GM12891 (cell line): Measurements from ENCODE around the gene SYNPO2.

ENCODE experiments used
- DNase-seq: peaks from one replicate; pipeline ENCODE4 v3.0.0; 2011; ENCODE audit warnings: low spot score; ENCODE audit not compliant: insufficient read length
- FAIRE-seq: peaks from 2 replicates; lab custom pipeline; 2011; peaks lifted over from hg19 to GRCh38; lab: Jason Lieb, UNC
- PAX5 ChIP-seq: IDR thresholded peaks from 2 replicates; pipeline ENCODE4 v1.6.1; 2011; ENCODE audit warnings: low read length, moderate library complexity, mild to moderate bottlenecking; ENCODE audit not compliant: insufficient read depth, severe bottlenecking
- POLR2A ChIP-seq: IDR thresholded peaks from 2 replicates; pipeline ENCODE4 v1.6.1; 2011; ENCODE audit warnings: low read depth, low read length, control low read depth
- POLR2AphosphoS5 ChIP-seq: IDR thresholded peaks from 2 replicates; pipeline ENCODE4 v1.6.1; 2011; ENCODE audit warnings: low read depth, low read length, control low read depth
- POU2F2 ChIP-seq: IDR thresholded peaks from 2 replicates; pipeline ENCODE4 v1.6.1; 2011; ENCODE audit warnings: low read depth, mild to moderate bottlenecking, control low read depth, low read length, moderate library complexity
- SPI1 ChIP-seq: IDR thresholded peaks from 2 replicates; pipeline ENCODE4 v1.6.1; 2011; ENCODE audit warnings: low read depth, low read length, control low read depth
- TAF1 ChIP-seq: IDR thresholded peaks from 2 replicates; pipeline ENCODE4 v1.6.1; 2011; ENCODE audit warnings: low read depth, low read length, control low read depth

SYNPO2 gene

DNA sequence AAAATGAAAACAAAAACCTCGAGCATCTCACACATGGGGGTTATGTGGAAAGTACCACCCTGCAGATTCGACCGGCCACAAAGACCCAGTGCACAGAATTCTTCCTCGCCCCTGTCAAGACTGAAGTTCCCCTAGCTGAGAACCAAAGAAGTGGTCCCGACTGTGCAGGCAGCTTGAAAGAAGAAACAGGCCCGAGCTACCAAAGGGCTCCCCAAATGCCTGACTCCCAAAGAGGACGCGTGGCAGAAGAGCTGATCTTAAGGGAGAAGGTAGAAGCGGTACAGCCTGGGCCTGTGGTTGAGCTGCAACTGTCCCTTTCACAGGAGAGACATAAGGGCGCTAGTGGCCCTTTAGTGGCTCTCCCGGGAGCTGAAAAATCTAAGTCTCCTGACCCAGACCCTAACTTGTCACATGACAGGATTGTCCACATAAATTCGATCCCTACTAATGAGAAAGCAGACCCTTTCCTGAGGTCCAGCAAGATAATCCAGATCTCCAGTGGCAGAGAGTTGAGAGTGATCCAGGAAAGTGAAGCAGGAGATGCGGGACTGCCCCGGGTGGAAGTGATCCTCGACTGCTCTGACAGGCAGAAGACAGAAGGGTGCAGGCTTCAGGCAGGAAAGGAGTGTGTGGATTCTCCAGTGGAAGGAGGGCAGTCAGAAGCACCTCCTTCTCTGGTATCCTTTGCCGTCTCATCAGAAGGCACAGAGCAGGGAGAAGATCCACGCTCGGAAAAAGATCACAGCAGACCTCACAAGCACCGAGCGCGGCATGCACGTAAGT is 138.2 kb downstream of the SYNPO2 start:
- DNase-seq (no peak), FAIRE-seq (no peak)
- no peak for TF ChIP-seq POLR2AphosphoS5
- no peak for TF ChIP-seq TAF1
- TF ChIP-seq SPI1: no peak
- no peak for TF ChIP-seq POLR2A
- no peak for TF ChIP-seq POU2F2
- no peak for TF ChIP-seq PAX5

DNA sequence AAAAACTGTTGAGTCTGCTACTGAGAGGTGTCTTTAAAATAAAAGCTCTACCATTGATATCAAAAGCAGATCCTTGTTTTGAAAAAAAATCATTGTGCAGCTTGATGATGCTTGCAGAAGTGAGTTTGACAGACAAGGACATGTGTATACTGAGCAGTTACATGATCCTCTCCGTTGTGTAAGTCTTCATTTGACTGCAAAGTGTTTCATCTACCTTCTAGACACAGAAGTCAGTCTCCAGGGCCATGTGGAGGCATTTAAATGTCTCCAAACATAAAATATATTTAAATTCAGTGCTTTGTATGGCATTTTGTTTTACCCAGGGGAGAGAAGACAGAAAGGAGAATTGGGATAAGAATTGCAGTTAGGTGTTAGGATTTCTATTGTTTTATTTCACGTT is 139.2 kb downstream of the SYNPO2 start:
- DNase-seq: no peak
- FAIRE-seq: no peak
- no peak for TF ChIP-seq POLR2AphosphoS5
- no peak for TF ChIP-seq SPI1
- no peak for TF ChIP-seq TAF1

DNA sequence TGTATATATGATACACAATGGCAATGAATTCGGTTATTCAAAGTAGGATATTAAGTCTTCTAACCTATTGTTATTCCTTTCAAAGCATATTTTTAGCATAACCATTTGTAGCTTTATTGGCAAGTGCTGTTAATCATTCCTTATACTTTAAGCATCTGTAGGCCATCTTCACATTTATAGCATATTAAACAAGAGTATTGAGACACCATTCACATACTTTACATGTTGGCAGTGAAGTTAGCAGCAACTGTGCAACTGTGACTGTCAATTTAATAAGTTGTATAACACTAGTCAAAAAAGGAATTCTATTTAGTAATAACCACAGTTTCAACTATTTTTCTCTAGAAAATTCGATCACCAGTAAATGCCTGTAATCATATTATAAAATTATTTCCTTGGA is 139.6 kb downstream of the SYNPO2 start:
- TF ChIP-seq TAF1 (no peak), SPI1 (no peak), POLR2A (no peak), POLR2AphosphoS5 (no peak)
- FAIRE-seq (no peak), DNase-seq (no peak)

GRCh38 chr4:119029847-119030535 is 141.3 kb downstream of the SYNPO2 start:
- DNase-seq (no peak), FAIRE-seq (no peak)
- TF ChIP-seq SPI1 (no peak), POU2F2 (no peak), POLR2A (no peak), POLR2AphosphoS5 (no peak), TAF1 (no peak), PAX5 (no peak)

DNA sequence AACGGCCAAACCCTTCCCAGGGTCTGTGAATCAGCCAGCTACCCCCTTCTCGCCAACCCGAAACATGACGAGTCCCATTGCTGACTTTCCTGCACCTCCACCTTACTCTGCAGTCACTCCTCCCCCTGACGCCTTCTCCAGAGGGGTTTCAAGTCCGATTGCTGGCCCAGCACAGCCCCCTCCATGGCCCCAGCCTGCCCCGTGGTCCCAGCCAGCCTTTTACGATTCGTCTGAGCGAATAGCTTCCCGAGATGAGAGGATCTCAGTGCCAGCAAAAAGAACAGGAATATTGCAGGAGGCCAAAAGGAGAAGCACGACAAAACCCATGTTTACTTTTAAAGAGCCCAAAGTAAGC is 141.9 kb downstream of the SYNPO2 start:
- DNase-seq: no peak
- FAIRE-seq: no peak
- TF ChIP-seq PAX5 (no peak), POLR2AphosphoS5 (no peak), SPI1 (no peak), TAF1 (no peak), POLR2A (no peak), POU2F2 (no peak)

DNA sequence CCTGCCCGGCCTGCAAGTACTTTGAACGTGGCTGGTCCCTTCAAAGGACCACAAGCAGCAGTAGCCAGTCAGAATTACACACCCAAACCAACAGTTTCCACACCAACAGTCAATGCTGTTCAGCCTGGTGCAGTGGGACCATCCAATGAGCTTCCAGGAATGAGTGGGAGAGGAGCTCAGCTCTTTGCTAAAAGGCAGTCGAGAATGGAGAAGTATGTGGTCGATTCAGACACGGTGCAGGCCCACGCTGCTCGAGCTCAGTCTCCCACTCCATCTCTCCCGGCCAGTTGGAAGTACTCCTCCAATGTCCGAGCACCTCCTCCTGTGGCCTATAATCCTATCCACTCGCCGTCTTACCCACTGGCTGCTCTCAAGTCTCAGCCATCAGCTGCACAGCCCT is 142.6 kb downstream of the SYNPO2 start:
- no peak for DNase-seq
- TF ChIP-seq POLR2AphosphoS5: no peak
- no peak for TF ChIP-seq POLR2A
- TF ChIP-seq TAF1: no peak
- no peak for TF ChIP-seq PAX5
- TF ChIP-seq POU2F2: no peak
- no peak for TF ChIP-seq SPI1
- no peak for FAIRE-seq

DNA sequence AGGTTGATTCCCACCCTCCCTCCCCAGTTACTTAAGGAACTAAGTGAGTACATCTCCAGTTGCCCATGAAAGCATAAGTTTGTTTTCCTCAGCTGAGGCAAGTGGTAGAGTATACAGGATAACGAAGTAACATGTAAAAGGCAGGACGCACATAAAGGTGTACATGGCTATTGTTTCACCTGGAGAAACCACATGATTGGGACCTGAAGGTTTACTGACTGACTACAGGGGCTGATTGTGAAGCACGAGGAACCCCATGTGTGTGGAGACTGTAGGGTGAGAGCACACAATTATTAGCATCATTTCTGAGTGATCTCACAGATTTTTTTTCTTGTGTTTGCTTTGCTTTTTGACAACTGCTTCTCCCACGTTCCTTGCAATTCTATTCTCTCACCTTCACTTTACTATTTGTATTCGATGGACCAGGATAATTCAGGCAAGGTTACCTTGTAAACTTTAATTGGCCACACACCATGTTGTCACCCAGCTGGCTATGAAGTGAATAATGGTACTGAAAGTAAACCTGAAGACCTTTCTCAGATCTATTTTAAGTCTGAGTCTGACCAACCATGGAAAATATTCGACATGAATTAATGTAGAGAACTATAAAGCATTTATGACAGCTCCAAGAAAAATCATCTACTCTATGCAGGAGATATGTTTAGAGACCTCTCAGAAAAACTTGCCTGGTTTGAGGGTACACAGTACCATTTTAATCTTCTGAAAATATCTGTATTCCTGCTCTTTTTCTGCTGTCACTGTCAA is 144.4 kb downstream of the SYNPO2 start:
- TF ChIP-seq TAF1: no peak
- TF ChIP-seq POU2F2: no peak
- TF ChIP-seq POLR2AphosphoS5: no peak
- no peak for TF ChIP-seq SPI1
- no peak for TF ChIP-seq PAX5
- TF ChIP-seq POLR2A: no peak
- no peak for DNase-seq
- FAIRE-seq: no peak

DNA sequence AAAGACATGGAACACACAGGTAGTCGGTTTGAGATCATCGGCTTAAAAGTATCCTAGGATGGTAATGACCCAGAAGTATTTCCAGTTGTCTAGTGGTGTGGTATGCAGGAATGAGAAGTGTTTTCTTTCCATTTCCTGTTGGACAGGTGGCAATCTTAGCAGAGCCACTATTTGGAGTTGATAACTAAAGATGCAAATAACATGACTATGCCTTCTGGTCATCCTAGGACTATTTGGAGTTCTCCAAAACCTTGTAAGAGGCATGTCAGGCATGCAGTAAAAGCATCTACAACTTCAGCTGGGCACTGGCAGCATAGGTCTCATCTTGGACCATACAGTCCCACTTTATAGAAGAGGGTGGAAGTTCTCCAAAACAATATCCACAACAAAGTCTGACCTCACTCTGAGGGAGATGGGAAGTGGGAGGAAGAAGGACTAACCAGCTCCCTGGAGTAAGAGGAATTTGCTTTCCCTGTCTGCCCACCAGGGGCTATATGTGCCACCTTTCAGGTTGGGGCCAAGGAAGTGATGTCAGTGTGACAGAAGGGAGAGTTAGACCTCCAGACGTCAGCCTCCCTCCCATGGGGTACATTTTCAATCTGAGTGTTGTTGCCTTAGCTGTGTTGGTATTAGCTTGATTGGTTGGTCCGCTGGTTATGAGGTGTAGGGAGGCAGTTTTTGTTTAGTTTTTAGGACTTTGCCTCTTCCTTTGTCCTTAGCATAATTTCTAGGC is 145.8 kb downstream of the SYNPO2 start:
- TF ChIP-seq PAX5 (no peak), POLR2A (no peak), TAF1 (no peak), POU2F2 (no peak), SPI1 (no peak), POLR2AphosphoS5 (no peak)
- DNase-seq (no peak), FAIRE-seq (peak; percentile 60)
